ENCODE results near the gene FBXO27.
"Not testable (repeated sequence)": the region's sequence is repeated elsewhere in the genome, so short reads cannot be mapped to it uniquely, and the experiment has no call there.

Gene FBXO27

GRCh38 chr19:39032063-39032918, at the start of gene FBXO27:
FBXO27 (minus strand) TSS chr19:39032549; CDS start chr19:39032227, 322 bp downstream.
- DNase-seq (ENCODE audit: insufficient read length, low spot score): no peak
- peak; percentile 4 for FAIRE-seq

- DNase-seq (ENCODE audit: insufficient read length, low spot score): no peak
- no peak for FAIRE-seq
Observed at GRCh38 chr19:39080431-39080830, 48.1 kb upstream of the FBXO27 start.

DNA sequence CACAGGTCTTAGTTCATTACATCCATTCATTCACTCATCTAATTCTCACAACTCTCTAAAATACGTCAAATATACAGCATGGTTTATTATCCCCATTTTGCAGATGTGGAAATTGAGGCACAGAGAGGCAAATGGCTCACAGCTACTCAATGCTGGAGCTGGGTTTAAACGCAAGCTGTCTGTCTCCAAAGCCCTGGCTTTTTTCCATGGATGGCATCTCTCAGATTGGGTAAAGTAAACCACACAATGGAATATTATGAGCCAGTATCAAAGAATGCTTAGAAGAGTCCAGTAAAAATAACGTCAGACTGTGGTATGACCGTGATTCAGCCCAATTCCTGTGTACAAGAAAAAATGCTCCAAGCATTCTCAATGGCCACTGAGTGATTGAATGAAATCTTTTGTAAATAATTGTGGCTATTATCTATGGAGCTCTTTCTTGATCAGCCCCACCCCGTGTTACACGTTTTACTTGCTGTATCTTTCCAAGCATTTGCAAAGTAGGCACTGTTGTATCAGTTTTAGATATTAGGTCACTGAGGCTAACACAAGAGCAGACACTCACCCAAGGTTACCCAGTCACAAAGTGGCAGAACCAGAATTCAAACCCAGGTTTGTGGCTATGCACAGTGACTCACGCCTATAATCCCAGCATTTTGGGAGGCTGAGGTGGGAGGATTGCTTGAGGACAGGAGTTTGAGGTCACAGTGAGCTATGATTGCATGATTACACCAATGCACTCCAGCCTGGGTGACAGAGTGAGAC, 46.3 kb upstream of the FBXO27 start:
- DNase-seq (ENCODE audit: insufficient read length, low spot score): peak; percentile 62
- FAIRE-seq: peak; percentile 55

DNA sequence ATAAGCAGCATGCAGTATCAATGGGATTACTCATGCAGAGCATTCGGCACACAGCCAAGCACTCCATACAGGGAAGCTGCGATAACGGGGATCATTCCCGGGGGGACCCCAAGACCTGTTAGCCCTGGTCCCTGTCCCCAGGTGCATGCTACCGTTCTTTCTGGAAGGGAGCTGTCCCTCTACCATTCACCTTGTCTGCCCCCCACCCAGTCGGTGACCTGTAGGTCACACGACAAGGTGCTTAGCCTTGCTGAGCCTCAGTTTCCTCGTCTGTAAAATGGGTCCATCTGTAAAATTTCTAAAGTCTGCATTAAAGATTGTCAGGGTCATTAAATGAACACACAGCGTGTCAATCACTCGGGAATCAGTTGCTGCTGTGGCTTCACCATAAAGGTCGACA, 45.0 kb upstream of the FBXO27 start:
- FAIRE-seq: no peak
- no peak for DNase-seq (ENCODE audit: insufficient read length, low spot score)

DNA sequence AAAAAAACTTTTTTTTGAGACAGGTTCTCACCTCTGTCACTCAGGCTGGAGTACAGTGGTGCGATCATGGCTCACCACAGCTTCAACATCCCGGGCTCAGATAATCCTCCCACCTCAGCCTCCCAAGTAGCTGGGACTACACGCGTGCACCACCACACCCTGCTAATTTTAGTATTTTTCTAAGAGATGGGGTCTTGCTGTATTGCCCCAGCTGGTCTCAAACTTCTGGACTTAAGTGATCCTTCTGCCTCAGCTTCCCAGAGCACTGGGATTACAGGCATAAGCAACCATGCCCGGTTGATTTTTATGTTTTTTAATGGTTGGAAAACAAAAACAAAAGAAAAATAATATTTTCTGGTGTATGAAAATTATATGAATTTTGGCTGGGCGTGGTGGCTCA, 42.6 kb upstream of the FBXO27 start:
- DNase-seq (ENCODE audit: insufficient read length, low spot score) (no peak), FAIRE-seq (no peak)

GRCh38 chr19:39074205-39074692, 41.9 kb upstream of the FBXO27 start:
- no peak for FAIRE-seq
- no peak for DNase-seq (ENCODE audit: insufficient read length, low spot score)

GRCh38 chr19:39070888-39071287, 38.5 kb upstream of the FBXO27 start:
- peak; percentile 97 for FAIRE-seq
- no peak for DNase-seq (ENCODE audit: insufficient read length, low spot score)

- DNase-seq (ENCODE audit: insufficient read length, low spot score): not testable (repeated sequence)
Observed at GRCh38 chr19:39068259-39068658, 35.9 kb upstream of the FBXO27 start.

GRCh38 chr19:39067104-39067503, 34.8 kb upstream of the FBXO27 start:
- DNase-seq (ENCODE audit: insufficient read length, low spot score) (no peak), FAIRE-seq (no peak)

More at GRCh38 chr19:39068259-39068658, 35.9 kb upstream of the FBXO27 start:
- not testable (repeated sequence) for FAIRE-seq

GRCh38 chr19:39065928-39066327, 33.6 kb upstream of the FBXO27 start:
- DNase-seq (ENCODE audit: insufficient read length, low spot score) (no peak), FAIRE-seq (no peak)

GRCh38 chr19:39064405-39064804, 32.1 kb upstream of the FBXO27 start:
- FAIRE-seq: no peak
- no peak for DNase-seq (ENCODE audit: insufficient read length, low spot score)

DNA sequence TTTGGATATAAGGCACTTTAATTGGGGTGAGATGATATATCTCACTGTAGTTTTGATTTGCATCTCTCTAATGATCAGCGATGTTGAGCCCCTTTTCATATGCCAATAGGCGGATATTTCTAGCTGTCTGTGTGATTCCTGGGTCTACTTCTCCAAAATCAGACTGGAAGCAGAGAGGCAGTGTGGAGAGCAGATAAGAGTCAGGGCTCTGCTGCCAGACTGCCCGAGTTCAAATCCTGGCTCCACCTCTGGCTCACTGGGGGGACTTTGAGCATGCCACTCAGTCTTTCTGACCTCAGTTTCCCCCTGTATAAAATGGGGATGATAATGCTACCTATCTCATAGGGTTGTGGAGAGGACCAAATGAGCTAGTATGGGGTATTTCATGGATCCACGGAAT, 27.8 kb upstream of the FBXO27 start:
- no peak for FAIRE-seq
- no peak for DNase-seq (ENCODE audit: insufficient read length, low spot score)

GRCh38 chr19:39059302-39059701, 27.0 kb upstream of the FBXO27 start:
- FAIRE-seq: no peak
- no peak for DNase-seq (ENCODE audit: insufficient read length, low spot score)

DNA sequence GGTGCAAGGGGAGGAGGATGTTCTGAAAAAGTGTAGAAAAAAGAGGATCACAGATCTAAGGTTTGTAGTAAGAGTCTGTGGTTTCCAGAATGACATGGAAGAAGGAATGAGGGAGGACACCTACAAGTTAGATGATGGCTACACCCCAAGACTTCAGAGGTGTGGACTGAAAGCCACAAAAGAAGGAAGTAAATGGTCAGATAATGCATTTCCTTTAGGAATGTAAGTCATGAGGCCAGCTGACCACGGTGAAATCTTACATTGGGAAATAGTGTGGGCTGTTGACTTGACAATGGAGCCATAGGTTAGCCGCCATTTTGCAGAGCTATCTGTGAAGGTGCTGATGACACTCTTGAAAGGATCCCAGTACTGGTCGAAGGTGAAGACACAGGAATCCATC, 25.3 kb upstream of the FBXO27 start:
- FAIRE-seq (no peak), DNase-seq (ENCODE audit: insufficient read length, low spot score) (no peak)

DNA sequence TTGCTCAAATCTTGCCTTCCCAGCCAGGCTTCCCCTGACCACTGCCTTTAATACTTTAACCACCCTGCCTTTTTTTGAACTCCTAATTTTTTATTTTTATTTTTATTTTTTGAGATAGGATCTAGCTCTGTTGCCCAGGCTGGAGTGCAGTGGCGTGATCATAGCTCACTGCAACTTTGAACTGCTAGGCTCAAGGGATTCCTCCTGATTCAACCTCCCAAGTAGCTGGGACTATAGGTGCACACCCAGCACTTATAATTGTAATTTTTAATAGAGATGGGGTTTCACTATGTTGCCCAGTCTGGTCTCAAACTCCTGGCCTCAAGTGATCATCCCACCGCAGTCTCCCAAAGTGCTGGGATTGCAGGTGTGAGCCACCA, 21.7 kb upstream of the FBXO27 start:
- no peak for FAIRE-seq

GRCh38 chr19:39053276-39054090, 21.1 kb upstream of the FBXO27 start:
- no peak for FAIRE-seq

More for the DNA sequence above, 21.7 kb upstream of the FBXO27 start:
- no peak for DNase-seq (ENCODE audit: insufficient read length, low spot score)

GRCh38 chr19:39052846-39053245, 20.5 kb upstream of the FBXO27 start:
- no peak for DNase-seq (ENCODE audit: insufficient read length, low spot score)
- FAIRE-seq: no peak

More at GRCh38 chr19:39053276-39054090, 21.1 kb upstream of the FBXO27 start:
- no peak for DNase-seq (ENCODE audit: insufficient read length, low spot score)

- FAIRE-seq: no peak
- peak; percentile 72 for DNase-seq (ENCODE audit: insufficient read length, low spot score)
Observed at GRCh38 chr19:39052243-39052746, 19.9 kb upstream of the FBXO27 start.

- no peak for DNase-seq (ENCODE audit: insufficient read length, low spot score)
- FAIRE-seq: no peak
Observed at GRCh38 chr19:39047073-39047472, 14.7 kb upstream of the FBXO27 start.

- FAIRE-seq: no peak
- DNase-seq (ENCODE audit: insufficient read length, low spot score): no peak
Observed at GRCh38 chr19:39046037-39046821, 13.9 kb upstream of the FBXO27 start.

Measured in HTR-8/SVneo (cell line).